GDM1 (cell line): ENCODE measurements around the gene C10orf143.
"Not testable (repeated sequence)": the region's sequence is repeated elsewhere in the genome, so short reads cannot be mapped to it uniquely, and the experiment has no call there.

Experiments used
- DNase-seq: peaks from one replicate; lab custom pipeline; 2025; lab: John Stamatoyannopoulos, UW

Gene C10orf143

DNA sequence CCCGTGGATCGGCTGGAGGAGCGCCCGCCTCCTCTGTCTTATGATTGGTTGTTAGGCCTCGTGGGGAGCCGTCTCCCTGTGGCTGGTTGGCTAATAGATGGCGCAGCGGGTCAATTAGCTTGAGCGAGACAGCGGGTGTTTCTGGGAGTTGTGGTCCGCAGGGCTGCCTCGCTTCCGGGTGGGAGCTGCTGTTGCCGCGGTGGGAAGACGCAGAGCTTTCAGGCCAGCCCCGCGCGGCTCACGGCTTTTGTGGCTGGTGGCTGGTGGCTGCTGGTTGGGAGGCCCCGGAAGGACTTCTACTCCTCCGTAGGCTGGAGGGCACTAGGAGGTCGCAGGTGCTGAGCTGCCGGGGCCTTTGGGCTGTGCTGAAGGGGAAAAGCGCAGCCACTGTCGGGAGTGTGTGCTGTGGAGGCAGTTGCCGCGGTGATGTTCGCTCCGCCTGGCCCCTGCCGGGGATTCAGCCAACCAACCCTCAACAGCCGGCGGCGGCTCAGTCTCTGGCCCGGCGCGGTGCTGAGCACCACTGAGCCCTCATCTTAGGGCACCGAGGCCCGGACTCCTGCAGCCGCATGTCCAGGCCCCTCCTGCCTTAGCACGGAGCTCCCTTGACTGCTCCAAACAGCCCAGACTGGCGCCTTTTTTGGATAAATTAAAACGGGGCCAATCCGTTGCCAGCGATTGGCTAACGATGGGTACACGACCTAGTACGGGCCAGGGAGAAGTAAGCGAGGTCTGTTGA, 652 bp upstream of the C10orf143 start:
- DNase-seq = peak; percentile 94

DNA sequence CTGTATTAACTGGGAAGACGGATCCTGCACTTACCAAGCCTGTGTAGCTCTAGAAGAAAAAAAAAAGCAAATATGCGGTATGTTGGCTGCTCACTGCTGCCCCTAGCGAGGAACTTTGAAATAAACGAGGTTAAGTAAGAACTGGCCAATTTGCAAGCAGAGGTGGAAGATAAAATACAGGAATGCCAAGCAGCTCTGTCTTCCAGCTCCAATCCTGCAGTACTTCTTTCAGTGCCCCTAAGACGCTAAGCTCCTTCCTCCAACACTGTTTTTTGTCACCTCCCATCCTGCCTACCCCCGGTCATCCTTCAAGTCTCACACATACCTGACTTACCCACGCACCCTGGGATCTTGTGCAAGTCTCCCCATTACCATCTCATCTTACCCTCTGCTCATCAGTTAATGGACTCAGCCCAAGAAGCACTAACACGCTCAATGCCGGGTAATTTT, 809 bp downstream of the C10orf143 start:
- DNase-seq = peak; percentile 61

DNA sequence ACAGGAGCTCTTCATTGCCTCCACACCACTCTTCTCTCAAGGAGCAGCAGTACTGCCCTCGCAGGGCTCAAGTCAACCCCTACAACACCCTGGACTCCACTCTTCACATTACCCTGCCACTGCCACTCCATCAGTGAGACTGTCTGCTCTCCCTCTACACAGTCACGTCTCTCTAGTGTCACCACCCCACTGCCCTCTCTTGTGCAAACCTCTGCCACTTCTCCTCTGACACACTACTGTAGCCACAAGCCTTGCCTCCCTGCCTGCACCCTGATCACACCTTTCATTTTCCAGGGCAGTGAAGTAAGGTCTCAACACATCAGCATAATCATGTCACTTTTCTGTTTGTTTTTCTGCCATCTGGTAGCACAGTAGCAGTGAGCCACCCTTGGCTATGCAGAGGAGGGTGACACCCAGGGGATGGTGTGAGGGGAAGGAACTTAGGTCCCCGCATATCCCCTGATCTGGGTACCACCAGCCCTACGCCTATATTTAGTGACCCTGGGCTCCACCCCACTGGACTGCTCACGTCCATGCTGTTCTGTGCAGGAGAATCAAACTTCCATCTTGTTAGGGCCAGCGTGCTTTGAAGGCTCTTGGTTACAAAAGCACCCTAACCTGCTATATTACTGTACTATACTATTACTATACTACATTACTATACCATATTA, 1.6 kb downstream of the C10orf143 start:
- no peak for DNase-seq

DNA sequence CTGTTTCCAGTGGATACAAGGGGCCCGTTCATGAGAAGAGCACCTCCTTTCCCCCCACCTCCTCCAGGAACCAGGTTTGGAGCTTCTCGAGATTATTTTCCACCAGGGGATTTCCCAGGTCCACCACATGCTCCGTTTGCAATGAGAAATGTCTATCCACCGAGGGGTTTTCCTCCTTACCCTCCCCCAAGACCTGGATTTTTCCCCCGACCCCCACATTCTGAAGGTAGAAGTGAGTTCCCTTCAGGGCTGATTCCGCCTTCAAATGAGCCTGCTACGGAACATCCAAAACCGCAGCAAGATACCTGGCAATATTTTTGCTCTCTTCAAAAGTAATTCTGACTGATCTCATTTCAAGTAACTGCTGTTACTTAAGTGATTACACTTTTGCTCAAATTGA, 2.5 kb downstream of the C10orf143 start:
- not testable (repeated sequence) for DNase-seq

DNA sequence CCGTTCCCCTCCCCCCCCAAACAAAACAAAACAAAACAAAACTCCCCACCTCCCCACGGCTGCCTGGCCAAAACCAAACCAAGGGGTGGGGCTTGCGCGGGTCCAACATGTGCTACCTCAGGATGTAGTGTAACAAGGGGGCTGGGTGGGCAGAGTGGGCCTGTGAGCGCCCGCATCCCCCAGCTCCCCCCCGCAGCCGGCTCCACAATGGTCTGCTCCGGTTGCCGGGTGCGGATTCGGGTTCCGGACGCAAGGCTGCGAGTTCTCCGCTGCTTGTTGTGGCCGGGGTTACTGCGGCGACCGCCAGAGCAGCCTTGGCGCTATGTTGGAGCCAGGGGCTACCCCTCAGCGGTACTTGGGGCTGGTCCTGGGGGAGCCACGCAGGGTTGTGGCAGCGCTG, 4.9 kb downstream of the C10orf143 start:
- DNase-seq = no peak

DNA sequence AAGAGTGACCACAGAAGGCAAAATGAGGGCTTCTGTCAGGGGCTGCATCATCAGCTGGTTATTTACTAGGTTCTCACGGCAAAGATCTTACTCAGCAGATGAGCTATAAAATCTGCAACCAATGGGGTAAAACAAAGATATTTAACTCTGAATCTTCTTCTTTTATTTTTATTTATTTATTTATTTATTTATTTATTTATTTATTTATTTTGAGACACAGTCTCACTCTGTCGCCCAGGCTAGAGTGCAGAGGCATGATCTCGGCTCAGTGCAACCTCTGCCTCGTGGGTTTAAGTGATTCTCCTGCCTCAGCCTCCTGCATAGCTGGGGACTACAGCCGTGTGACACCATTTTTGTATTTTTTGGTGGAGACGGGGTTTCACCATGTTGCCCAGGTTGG, 11.3 kb downstream of the C10orf143 start:
- no peak for DNase-seq

DNA sequence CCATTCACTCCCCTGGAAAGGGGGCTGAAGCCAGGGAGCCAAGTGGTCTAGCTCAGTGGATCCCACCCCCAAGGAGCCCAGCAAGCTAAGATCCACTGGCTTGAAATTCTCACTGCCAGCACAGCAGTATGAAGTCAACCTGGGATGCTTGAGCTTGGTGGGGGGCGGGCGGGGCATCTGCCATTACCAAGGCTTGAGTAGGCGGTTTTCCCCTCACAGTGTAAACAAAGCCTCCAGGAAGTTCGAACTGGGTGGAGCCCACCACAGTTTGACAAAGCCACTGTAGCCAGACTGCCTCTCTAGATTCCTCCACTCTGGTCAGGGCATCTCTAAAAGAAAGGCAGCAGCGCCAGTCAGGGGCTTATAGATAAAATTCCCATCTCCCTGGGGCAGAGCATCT, 20.1 kb downstream of the C10orf143 start:
- not testable (repeated sequence) for DNase-seq

DNA sequence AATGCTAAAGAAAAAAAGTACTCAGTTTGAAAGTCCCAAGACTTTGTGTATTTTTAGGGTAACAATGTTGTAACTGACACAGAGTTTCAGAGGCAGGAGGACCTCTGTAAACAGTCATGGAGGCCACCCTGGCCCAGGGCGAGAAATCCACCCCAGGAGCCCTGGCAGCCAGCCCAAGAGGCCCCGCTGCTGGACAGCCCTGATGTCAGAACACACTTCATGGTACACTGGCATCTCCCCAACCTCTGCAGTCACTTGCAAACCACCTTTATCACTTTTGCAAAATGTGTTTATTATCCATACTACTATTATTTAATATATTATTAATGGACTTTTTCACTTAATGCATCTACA, 30.2 kb downstream of the C10orf143 start:
- DNase-seq = no peak

DNA sequence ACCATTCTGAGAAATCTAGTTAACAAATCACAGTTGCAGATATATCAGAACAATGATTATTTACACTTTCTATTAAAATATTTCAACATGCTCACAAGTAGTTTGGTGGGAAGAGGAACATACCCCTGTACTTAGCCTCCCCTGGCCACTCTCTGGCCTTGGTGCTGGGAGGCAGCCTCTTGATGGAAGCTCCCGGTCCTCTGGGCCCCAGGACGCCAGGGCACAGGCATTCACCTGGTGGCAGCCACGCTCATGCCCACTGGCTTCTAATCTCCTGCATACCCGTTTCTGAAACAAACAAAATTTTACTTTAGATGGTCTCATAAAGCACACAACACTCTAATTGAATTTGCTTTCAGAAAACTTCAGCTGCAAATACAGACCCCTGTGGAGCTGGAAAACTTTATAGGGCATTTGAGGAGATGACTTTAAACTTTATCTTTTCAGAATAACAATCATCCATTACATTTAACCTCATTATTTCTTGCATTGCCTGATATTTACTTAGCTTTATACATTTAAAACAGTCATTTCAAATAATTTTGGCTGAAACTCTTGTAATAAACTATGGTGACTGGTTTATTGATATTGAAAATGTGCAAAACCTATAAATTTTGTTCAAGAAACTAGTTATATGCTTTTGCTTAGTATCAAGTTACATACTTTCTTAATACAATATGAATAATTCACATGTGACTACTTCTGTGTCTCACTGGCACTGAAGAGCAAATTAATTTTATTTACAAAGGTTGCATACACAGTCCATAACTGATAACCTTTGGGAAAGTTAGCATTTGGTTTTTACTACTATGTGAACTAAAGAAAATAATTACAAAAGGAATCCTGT, 30.8 kb downstream of the C10orf143 start:
- DNase-seq = no peak

DNA sequence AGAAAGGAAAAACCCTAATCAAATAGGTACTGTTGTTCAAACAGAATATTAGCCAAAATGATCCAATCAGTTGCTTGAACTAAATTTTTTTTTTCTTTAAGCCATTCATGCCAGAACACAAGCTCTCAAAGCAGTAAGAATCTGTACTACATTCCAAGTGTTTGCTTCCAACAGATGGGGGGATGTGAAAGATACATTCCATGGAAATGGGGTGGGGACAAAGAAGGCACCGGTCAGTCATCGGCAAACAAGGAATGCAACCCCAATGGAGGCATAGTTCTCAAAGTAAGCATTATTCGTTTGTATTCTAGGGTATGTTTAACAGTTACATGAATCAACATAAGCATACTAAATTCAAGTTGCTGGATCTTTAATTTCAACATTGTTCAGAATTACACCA, 32.5 kb downstream of the C10orf143 start:
- no peak for DNase-seq

DNA sequence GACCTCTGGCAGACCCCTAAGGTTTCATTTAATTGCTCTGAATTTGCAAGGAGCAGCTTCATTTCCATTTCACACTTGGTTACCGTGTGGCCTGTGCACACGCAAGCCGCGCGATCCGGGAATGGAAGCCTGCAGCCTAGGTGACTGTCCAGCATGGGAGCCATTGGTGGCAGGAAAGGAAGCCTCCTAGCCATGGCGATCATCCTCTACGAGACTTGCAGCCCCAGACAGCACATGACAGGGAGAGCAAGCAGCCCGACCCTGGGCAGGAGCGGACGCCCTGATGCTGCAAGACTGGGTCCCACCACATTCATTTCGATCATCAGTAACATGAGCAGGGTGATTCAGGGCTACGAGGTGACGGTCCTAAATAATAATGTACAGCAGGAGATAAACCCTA, 33.9 kb downstream of the C10orf143 start:
- DNase-seq = no peak

DNA sequence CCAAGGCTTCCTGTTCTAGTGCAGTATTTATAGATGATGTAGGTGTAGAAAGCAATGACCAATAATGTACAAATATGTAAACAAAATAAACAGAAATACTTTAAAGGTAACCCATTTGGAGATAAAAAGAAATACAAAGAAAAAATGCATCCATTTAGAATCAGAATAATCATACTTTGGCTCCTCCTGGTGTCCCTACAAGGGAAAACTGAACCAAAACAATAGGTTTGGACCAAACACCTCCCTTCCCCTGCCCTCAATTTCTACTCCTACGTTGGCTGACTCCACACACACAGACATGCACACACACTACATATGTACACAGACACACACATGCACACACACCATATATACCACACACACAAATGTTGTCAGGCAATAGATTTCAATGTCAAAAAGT, 36.0 kb downstream of the C10orf143 start:
- no peak for DNase-seq

DNA sequence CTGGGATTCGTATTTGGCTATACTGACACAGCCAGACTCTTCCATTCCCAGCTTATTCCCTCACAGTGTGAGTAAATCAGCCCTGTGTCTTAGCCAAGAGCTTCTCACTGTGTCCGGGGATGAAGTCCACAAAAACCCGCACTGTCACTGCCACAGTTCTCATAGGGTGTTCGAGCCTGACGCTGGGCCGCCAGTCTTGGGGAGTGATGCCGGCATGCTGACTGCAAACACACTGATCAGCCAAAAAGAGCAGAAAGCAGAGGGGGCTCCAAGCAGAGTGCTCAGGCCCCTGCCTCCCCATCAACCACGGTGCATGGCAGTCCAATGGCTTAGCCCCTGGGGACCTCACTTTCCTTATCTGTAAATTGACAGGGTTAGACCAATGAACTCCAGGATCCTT, 36.7 kb downstream of the C10orf143 start:
- no peak for DNase-seq

DNA sequence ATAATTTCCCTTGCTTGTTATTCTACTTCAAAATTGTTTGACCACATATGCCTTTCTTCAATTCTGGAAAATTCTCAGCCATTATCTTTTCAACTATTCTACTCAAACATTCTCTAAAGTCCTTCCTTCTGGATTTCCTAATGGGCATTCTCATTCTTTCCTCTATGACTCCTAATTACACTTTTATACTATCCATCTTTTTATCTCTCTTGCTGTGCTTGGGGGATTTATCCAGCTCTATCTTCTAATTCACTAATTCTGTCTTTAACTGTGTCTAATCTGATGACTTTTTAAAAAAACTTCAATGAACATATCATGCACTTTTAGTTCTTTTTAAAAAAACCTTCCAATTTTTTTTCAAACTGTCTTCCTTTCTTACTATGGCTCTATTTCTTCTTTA, 38.4 kb downstream of the C10orf143 start:
- DNase-seq = no peak

DNA sequence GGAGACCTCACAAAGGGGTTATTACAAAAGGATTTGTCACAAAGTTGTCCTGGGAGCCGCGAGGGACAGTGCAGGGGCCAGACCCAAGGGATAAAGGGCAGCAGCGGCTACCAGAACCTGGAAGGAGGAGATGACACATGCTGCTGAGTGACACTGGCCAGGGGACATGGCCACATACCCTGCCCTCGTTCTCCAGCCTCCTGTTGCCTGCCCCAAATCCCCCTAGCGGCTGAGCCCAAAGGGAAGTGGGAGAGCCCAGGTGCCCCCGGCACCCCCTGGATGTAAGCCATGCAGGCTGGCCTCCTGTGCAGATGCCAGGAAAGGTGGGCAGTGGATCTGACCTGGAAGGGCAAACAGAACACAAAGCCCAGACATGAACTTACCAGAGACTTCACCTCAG, 42.7 kb downstream of the C10orf143 start:
- no peak for DNase-seq

DNA sequence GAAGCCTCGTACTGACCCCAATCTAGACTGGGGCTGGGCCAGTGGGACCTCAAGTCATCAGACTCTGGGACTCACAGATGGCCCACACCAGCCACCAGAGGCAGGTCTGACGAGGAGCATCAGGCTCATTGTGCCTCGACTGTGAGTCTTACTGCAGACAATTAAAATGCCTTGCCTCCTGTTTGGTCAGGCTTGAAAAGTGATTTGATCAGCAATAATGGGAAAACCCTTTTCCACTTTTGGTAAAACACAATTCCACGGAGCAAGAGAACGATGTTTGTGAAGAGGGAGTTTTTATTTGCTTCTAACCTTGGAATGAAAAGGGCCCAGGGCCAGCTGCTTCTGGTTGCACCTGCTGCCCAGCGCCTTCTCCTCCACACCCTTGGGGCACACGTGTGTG, 43.9 kb downstream of the C10orf143 start:
- DNase-seq = no peak

DNA sequence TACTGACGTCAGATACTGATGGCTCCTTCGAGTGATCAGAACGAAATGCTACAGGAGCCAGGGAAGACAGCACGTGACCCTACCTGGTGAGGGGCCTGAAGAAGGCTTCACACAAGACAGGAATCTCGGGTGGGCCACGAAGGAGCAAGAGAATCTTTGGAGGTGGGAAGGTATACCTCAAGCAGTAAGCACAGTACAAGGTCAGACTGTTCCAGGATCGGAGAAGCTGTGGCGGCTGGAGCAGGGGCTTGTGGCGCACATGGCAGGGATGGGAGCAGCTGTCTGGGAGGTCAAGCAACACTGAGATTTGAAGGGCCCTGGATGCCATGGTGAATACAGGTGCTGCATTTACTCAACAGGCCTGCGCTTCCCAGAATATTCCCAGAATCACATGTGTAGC, 45.4 kb downstream of the C10orf143 start:
- no peak for DNase-seq

DNA sequence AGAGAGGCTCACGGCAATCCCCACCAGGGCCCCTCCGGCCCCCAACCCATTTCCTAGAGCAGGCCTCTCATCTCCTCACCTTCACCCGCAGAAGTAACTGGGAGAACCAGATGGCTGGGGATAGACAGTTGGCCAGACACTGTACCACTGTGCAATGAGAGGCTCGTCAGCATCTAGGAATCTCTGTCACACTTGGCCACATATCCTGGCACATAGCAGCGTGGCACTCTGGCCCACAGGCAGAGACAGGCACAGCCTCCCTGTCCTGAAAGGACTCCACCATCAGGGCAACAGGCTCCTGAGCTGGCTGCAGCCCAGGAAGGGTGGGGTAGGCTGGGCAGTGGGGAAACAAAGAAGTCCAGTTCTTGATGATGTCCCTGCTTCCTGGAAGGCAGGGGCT, 45.8 kb downstream of the C10orf143 start:
- no peak for DNase-seq

DNA sequence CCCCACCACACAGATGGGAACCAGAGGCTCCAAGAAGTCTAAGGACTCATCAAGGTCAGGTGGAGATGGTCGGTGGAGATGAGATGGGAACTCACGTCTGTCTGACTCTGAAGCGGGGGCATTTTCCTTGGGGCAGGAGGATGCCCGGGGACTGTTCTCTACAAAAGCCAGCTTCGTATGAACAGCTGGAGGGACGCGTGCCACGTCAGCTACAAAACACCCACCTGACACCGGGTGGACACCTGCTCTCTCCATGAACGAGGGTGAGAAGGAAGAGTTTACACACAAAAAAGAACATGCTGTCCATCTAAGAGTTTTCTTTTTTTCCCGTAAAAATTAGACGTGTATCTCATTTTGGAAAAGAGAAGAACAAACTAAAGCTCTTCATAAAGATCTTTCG, 47.7 kb downstream of the C10orf143 start:
- no peak for DNase-seq

DNA sequence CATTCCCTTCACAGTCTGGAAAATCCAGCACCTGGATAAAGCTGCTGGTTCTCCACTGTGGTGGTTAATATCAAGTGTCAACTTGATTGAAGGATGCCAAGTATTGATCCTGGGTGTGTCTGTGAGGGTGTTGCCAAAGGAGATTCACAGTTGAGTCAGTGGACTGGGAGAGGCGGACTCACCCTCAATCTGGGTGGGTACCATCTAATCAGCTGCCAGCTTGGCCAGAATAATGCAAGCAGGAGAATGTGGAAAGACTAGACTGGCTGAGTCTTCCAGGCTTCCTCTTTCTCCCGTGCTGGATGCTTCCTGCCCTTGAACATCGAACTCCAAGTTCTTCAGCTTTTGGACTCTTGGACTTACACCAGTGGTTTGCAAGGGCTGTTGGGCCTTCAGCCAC, 48.4 kb downstream of the C10orf143 start:
- no peak for DNase-seq

DNA sequence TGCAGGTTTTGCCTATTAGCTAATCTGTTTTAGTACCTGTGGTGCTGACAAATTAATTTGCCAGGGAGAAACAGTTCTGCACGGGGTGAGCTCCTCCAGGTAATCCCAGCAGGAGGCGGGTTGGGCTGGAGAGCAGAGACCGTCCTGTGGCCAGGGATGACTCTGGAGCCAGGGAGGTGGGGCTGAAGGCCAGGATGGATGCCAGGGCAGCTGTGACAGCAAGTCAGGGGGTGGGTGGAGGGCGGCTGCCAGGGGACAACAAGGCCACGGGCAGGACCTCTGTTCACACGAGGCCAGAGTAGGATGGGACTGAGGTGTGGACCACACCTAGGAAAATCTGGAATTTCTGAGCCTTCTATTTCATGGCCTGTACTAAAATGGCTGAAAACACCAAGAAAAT, 48.9 kb downstream of the C10orf143 start:
- no peak for DNase-seq

DNA sequence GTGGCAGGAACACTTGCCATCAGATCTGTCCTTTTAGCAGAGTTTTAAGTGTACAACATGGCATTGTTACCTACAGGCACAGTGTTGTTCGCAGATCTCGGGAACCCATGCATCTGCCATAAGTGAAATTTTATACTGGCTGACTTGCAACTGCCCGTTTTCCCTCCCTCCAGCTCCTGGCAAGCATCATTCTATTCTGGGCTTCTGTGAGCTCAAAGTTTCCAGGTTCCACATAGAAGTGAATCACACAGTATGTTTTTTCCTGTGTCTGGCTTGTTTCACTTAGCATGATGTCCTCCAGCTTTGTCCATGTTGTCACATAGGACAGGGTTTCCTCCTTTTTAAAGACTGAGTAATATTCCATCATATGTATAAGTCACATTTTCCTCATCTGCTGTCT, 56.6 kb downstream of the C10orf143 start:
- DNase-seq = no peak

DNA sequence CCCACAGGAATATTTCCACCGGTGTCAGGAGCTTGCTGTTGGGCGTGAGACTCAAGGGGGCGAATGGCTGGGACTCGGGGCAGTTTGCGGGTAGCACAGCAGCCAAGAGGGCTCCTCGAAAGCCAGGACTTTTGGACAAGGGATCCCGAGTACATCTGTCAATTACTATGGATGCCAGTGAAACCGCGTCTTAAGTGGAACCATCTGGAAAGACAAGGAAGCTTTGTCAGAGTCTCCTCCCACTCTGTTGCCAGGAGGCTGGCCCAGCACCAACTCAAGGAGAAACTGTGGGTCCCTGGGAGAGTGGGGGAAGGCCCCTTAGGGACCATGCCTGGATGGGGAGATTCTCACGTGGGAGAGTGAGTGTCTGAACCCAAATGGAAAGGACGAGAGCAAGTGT, 57.1 kb downstream of the C10orf143 start:
- DNase-seq = no peak
